NT2/D1 (cell line): Measurements from ENCODE around the gene NFIA.

ENCODE experiments used
- SUZ12 ChIP-seq: IDR thresholded peaks from 2 replicates; pipeline ENCODE4 v1.6.1; 2011; ENCODE audit not compliant: insufficient read length, insufficient read depth; ENCODE audit errors: extremely low read depth
- YY1 ChIP-seq: IDR thresholded peaks from 2 replicates; pipeline ENCODE4 v1.6.1; 2011; ENCODE audit not compliant: insufficient read length, insufficient read depth
- ZNF274 ChIP-seq: IDR thresholded peaks from 2 replicates; pipeline ENCODE4 v1.6.1; 2011; ENCODE audit warnings: mild to moderate bottlenecking, low read depth, low read length

DNA sequence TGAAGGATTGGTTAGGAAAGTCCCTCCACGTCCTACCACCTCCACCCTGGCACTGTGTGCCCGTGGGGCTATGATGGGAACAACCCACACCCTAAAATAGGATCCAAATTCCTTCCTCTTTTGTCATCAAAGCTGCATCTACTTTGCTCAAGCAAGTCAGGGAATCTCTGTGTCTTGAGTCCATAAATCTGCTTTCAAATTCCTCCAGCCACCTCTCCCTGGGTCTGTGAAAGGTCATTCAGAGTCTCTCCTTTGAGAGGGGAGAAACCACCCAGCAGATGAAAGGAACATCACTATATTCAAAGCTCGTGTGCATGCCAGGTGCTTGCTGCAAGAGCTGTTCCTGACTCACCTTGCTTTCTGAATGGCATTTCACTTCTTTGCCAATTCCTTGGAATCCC is 399.0 kb downstream of the NFIA start:
- TF ChIP-seq ZNF274 (no peak), YY1 (no peak), SUZ12 (no peak)
